ENCODE results near the gene NOBOX.
A peak's percentile ranks its signal among the peaks of the same experiment; 100 is the strongest.
"Not testable (repeated sequence)": the region's sequence is repeated elsewhere in the genome, so short reads cannot be mapped to it uniquely, and the experiment has no call there.

The NOBOX gene

DNA sequence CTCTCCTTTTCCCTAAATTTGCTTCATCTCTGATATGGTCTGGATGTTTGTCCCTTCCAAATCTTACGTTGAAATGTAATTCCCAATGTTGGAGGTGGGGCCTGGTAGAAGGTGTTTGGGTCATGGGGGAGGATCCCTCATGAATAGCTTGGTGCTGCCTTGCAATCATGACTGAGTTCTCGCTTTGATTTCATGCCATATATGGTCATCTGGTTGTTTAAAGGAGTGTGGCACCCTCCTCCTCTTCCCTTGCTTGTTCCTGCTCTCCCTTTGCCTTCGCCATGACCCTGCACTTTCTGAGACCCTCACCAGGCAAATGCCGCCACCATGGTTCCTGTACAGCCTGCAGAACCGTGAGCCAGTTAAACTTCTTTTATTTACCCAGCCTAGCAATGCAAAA is 14.5 kb downstream of the NOBOX start:
- no peak overlapping the region for H3K4me3 ChIP-seq (ENCODE audit: low read depth, low read length)
- ChIA-PET CTCF (no interaction called here), POLR2A (no interaction called here)
- DNase-seq (ENCODE audit: low read depth, low spot score), result no peak
- TF ChIP-seq, protein P1, sequence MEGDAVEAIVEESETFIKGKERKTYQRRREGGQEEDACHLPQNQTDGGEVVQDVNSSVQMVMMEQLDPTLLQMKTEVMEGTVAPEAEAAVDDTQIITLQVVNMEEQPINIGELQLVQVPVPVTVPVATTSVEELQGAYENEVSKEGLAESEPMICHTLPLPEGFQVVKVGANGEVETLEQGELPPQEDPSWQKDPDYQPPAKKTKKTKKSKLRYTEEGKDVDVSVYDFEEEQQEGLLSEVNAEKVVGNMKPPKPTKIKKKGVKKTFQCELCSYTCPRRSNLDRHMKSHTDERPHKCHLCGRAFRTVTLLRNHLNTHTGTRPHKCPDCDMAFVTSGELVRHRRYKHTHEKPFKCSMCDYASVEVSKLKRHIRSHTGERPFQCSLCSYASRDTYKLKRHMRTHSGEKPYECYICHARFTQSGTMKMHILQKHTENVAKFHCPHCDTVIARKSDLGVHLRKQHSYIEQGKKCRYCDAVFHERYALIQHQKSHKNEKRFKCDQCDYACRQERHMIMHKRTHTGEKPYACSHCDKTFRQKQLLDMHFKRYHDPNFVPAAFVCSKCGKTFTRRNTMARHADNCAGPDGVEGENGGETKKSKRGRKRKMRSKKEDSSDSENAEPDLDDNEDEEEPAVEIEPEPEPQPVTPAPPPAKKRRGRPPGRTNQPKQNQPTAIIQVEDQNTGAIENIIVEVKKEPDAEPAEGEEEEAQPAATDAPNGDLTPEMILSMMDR (IDR thresholded peaks at IDR 0.05; ENCODE audit: insufficient read depth, low read length, missing control alignments), result no peak

DNA sequence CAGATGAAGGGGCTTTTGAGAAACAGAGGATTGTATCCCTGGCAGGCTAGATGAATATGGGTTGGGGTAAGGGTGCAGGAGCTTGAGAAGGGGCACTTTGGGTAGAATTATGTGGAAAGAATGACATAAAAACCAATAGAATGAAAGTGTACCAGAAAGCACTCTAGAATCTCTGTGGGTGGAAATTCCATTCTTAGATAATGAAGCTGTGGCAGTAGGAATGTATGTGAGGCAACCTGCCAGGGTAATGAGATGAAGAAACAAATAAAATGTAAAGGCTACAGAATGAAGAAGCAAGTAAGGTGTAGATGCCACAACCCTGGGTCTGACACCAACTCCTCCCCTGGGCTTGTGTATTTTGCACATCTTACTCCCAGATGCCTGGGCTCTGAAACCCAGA is 16.8 kb downstream of the NOBOX start:
- no peak overlapping the region for H3K4me3 ChIP-seq (ENCODE audit: low read depth, low read length)
- TF ChIP-seq, protein P1 (IDR thresholded peaks at IDR 0.05; ENCODE audit: insufficient read depth, low read length, missing control alignments), result no peak
- CTCF ChIA-PET, result no interaction called here
- POLR2A ChIA-PET, result no interaction called here
- peak; percentile 36 for DNase-seq (ENCODE audit: low read depth, low spot score)

DNA sequence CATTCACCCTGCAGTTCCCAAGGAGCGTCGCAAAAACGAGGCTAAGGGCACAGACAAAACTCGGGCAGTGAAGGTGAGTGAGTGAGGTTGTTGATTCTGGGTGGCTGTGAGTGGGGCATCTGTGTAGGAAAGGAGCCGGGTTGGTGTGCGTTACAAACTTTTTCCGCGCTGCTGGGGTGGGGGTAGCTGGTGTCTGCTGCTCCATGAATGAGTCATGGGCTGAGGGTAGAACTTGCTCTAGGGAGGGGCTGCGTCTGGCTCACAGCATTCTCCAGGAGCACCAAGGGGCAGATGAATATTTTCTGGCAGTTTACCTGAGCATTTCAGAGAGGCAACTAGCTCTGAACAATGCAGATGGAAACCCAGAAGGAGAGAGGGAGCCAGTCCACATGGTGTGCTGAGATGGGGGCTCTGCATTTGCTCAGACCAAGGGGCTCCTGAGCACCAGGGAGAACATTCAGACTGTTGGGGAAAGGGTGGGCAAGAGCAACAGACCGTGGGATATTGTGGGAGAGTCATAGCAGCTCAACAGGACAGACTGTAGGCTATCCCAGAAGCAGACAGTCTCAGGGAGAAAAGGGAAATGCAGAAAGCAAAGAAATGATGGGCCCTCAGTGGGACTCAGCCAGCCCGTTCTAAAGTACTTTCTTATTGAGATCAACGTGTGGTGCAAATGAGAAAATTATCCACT is 18.8 kb downstream of the NOBOX start:
- CTCF ChIA-PET, result no interaction called here
- POLR2A ChIA-PET, result no interaction called here
- no peak for DNase-seq (ENCODE audit: low read depth, low spot score)
- no peak overlapping the region for H3K4me3 ChIP-seq (ENCODE audit: low read depth, low read length)
- TF ChIP-seq, protein P1 (IDR thresholded peaks at IDR 0.05; ENCODE audit: insufficient read depth, low read length, missing control alignments), result no peak

DNA sequence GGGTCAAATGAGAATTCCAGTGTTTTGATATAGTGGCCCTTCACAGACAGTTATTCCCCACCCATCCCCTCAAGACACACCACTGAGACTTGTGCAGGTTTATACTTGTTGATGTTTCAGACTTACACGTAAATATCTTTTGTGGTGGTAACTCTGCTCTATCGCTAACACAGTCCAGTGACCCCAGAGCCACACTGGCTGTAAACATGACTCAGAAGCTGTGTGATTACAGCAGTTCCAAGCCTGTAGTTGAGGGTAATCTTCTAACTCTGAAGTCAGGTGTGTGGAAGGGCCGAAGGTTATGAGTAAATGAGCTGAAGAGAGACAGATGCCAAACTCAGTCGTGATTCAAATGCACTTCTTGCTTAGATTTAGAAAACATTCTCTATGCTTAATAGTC is 19.4 kb downstream of the NOBOX start:
- no peak for DNase-seq (ENCODE audit: low read depth, low spot score)
- CTCF ChIA-PET, result no interaction called here
- TF ChIP-seq, protein P1 (IDR thresholded peaks at IDR 0.05; ENCODE audit: insufficient read depth, low read length, missing control alignments), result no peak
- H3K4me3 ChIP-seq (ENCODE audit: low read depth, low read length), result no peak overlapping the region
- POLR2A ChIA-PET, result no interaction called here

DNA sequence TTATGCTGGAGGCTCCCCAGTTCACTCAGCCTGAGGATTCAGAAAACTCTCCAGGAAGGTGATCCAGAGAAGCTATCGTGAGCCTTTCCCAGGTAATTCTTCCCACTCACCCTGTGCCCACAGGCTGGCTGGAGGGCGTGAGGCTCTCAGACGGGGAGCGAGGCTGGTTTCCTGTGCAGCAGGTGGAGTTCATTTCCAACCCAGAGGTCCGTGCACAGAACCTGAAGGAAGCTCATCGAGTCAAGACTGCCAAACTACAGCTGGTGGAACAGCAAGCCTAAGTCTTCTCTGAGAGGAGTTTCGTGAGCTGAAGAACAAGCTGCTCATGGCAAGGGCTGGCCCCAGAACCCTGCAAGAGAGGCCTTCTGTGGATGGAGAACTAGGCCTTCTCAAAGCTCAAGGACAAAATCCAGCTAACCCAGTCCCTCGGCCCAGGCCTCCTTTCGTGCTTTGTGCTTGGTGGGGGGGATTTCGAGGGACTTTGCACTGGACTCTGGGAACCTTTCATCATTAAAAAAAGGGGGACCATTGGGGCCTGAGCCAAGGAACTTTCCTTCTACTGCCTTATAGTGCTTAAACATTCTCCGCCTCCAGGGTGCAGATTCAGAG is 23.6 kb downstream of the NOBOX start:
- DNase-seq (ENCODE audit: low read depth, low spot score), result no peak
- TF ChIP-seq, protein P1 (IDR thresholded peaks at IDR 0.05; ENCODE audit: insufficient read depth, low read length, missing control alignments), result no peak
- ChIA-PET CTCF (no interaction called here), POLR2A (no interaction called here)
- H3K4me3 ChIP-seq (ENCODE audit: low read depth, low read length), result no peak overlapping the region

DNA sequence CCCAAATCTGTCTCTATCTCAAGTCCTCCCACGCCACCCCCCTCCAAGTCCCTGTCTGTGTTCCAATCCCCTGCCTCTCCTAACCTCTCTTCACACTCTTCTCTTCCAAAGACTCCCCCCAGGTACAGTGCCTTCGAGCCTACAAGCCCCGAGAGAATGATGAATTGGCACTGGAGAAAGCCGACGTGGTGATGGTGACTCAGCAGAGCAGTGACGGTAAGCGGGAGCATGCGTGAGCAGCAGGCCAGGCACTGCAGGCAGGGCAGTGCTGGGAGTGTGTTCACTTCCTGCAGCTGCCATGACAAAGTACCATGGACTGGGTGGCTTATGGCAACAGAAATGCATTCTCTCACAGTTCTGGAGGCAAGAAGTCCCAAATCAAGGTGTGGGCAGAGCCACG is 24.8 kb downstream of the NOBOX start:
- POLR2A ChIA-PET, result no interaction called here
- CTCF ChIA-PET, result no interaction called here

DNA sequence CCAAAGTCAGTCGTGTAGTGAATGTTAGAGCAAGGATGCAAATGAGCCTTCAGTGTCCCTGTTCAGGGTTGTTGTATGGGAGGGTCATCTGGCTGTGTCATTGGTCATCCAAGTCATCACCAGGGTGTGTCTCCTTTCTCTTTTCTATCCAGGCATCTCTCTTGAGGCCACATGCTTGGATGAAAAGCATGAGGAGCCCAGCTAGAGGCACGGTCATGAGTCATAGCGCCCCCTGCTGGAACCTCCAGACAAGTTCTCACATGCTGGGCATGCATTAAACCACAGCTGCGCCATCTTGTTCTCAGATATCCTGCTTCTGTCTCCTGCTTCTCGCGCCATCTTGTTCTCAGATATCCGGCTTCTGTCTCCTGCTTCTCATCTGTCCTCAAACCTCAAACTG is 34.3 kb downstream of the NOBOX start:
- POLR2A ChIA-PET; H3K4me3 ChIP-seq (ENCODE audit: low read depth, low read length); DNase-seq (ENCODE audit: low read depth, low spot score); CTCF ChIA-PET: not testable (repeated sequence)

More for the DNA sequence above, 24.8 kb downstream of the NOBOX start:
- TF ChIP-seq, protein P1 (IDR thresholded peaks at IDR 0.05; ENCODE audit: insufficient read depth, low read length, missing control alignments), result no peak
- no peak overlapping the region for H3K4me3 ChIP-seq (ENCODE audit: low read depth, low read length)
- DNase-seq (ENCODE audit: low read depth, low spot score), result no peak

DNA sequence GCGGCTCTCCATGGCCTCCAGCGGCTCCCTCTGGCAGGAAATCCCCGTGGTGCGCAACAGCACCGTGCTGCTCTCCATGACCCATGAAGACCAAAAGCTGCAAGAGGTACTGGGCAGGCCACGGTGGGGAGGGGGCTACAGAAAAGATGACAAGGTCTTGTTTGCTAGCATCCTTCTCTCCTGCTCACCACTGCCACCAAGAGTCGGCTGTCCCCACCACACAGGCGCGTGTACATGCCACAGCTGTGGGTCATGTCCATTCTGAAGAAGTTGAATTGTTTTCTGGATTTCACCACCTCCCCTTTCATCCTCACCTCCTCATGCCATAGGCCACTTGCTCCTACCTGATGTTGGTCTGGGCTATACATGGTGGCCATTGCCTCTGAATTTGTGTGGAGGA is 36.2 kb downstream of the NOBOX start:
- CTCF ChIA-PET; H3K4me3 ChIP-seq (ENCODE audit: low read depth, low read length); POLR2A ChIA-PET; DNase-seq (ENCODE audit: low read depth, low spot score): not testable (repeated sequence)

DNA sequence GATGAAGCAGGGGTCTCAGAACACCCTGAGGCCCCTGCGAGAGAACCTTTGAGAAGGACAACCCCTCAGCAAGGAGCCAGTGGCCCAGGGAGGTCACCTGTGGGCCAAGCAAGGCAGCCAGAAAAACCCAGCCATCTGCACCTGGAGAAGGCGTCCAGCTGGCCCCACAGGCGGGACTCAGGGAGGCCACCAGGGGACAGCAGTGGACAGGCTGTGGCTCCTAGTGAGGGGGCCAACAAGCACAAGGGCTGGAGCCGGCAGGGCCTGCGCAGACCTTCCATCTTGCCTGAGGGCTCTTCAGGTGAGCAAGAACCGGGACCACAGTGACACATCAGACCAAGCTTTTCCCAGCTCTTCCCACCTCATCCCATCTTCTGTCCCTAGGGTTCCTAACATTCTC is 38.0 kb downstream of the NOBOX start:
- CTCF ChIA-PET; DNase-seq (ENCODE audit: low read depth, low spot score); POLR2A ChIA-PET; H3K4me3 ChIP-seq (ENCODE audit: low read depth, low read length): not testable (repeated sequence)

DNA sequence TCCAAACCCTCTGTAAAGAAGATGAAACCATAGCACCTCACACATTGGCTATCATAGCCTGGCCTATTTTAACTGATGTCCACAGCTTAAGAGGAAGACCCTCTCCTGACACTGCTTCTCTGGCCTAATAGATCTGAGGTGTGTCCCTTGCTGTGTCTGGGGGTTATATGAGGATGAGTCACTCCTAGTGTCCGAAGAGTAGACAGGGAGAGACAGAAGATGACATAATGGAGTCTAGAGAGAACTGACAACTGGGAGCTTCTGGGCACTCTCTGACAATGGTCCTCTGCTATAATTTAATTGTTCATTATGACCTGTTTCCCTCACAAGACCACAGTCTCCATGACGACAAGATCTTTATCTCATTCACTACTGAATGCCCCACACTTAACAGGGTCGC is 41.4 kb downstream of the NOBOX start:
- CTCF ChIA-PET, POLR2A ChIA-PET: not testable (repeated sequence)

More for the DNA sequence above, 41.4 kb downstream of the NOBOX start:
- DNase-seq (ENCODE audit: low read depth, low spot score); H3K4me3 ChIP-seq (ENCODE audit: low read depth, low read length): not testable (repeated sequence)

All from AG04449 (cell line).